GM23248 (cell line): ENCODE data around the gene NCOA3.

Experiments
- EZH2 ChIP-seq: fragments of 200-600 bp; sonication (generic); IDR thresholded peaks from 2 replicates; pipeline ENCODE4 v1.6.1; 2018; ENCODE audit warnings: antibody characterized with exemption, mild to moderate bottlenecking; ENCODE audit not compliant: insufficient read depth, poor library complexity, severe bottlenecking
- EZH2phosphoT487 ChIP-seq: fragments of 200-600 bp; sonication (generic); IDR thresholded peaks from 2 replicates; pipeline ENCODE4 v1.6.1; 2018; ENCODE audit warnings: antibody characterized with exemption, moderate library complexity, mild to moderate bottlenecking, low read depth; ENCODE audit not compliant: insufficient read depth

GRCh38 chr20:47606414-47606982 is 104.8 kb downstream of the NCOA3 start:
- no peak for TF ChIP-seq EZH2
- TF ChIP-seq EZH2phosphoT487, result no peak
